GM18505 (cell line): ENCODE data around the gene RIPOR2.
A peak's percentile ranks its signal among the peaks of the same experiment; 100 is the strongest.
"Not testable (repeated sequence)": the region's sequence is repeated elsewhere in the genome, so short reads cannot be mapped to it uniquely, and the experiment has no call there.

Source experiments
- ATAC-seq: cut with Tn5 transposase; IDR thresholded peaks from one replicate; pipeline ENCODE4 v1.9.1; 2021; ENCODE audit not compliant: unreplicated experiment
- POLR2A ChIP-seq: IDR thresholded peaks from 4 replicates; pipeline ENCODE4 v1.6.1; 2011; ENCODE audit warnings: borderline replicate concordance; ENCODE audit not compliant: insufficient read depth, insufficient read length; ENCODE audit errors: extremely low read depth

Gene RIPOR2

DNA sequence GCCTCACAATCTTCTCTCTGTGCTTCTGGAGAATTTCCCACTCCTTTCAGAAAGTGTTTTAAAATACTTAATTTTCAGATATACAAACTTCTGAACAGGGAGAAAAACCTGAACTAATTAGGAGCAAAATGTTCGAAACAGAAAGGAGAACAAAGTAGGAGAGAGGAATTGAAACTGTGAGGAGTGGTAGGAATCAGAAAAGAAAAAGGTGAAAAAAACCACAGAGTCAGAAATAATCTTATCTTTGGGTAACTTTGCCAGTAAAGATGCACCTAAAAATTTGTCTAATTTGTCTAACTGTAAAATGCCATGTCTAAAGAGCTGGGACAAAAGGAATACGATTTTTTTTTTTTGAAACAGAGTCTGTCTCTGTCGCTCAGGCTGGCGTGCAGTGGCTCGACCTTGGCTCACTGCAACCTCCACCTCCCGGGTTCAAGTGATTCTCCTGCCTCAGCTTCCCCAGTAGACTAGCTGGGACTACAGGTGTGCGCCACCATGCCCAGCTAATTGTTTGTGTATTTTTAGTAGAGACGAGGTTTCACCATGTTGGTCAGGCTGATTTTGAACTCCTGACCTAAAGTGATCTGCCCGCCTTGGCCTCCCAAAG is 4.7 kb upstream of the RIPOR2 start:
- no peak for TF ChIP-seq POLR2A

DNA sequence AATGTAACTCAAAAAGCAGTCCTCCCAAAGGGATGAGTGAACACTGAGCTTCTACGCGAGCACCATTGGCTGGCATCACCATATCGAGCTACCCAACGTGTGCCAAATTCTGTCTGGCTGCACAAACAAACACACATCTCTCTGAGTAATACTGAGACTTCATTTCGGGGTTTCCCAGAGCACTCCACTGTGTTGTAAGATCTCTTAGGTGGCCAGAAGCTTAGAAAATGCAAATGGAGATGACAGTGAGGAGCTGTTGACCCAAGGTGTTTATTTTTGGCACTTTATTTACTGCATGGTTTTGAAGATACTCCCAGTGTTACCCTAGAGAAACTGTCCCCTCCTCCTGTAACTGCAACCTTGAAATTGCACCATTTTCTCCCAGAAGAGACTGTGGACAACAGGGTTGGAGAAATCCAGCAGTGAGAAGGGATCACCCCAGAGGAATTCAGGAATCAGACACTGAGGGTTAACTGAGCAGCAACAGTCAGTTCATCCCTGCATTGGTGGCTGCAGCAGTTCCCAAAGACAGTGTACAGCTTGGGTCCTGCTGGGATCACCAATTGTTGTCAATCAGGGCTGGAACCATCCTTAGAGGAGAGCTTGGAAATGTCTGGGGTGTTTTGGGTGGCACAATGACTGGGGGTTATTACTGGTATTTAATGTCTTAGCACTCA is 1.0 kb upstream of the RIPOR2 start:
- ATAC-seq, result peak; percentile 54

More for the DNA sequence above, 4.7 kb upstream of the RIPOR2 start:
- no peak for ATAC-seq

DNA sequence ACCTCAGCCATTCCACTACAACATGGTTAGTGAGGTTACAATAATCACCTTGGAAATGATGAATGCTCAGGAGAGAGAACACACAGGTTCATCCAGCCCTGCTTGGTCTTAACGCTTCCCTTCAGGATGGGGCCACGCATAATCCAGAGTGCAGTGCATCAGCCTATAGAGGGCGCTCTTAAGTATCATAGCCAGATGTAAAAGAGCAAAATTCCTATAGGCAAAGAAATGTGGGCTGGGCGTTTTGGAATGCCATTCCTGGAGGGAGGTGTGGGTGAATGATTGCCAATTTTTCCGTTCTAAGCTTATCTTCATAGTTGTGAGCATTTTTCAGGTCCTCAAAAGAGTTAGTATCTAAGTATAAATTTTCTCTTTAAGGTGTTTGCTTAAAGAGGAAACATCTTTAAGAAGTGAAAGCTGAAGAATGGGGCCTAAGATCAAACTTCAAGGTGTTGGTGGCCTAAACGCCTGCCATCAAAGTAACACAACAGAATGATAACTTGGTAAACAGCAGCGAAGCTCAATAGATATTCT is 1.8 kb downstream of the RIPOR2 start:
- ATAC-seq, result no peak
- no peak for TF ChIP-seq POLR2A

More for the DNA sequence above, 1.0 kb upstream of the RIPOR2 start:
- TF ChIP-seq POLR2A, result peak; percentile 74

DNA sequence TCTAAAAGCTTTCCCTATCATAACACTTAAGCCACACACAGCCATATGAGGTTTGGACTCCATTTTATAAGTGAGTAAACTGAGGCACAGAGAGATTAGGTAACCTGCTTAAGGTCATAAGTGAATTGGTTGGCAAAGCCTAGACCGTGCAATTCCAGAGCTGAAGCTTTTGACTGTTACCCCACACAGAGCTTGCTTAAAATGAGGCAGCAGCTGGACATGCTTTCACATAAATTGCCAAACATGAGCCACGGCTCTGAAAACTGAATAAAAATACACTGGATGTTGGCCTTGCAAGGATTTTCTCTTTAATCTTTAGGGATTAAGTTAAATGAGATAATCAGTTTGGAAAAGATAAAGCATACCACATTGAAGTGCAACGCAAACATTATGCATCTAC is 2.5 kb downstream of the RIPOR2 start:
- no peak for ATAC-seq
- TF ChIP-seq POLR2A, result no peak

DNA sequence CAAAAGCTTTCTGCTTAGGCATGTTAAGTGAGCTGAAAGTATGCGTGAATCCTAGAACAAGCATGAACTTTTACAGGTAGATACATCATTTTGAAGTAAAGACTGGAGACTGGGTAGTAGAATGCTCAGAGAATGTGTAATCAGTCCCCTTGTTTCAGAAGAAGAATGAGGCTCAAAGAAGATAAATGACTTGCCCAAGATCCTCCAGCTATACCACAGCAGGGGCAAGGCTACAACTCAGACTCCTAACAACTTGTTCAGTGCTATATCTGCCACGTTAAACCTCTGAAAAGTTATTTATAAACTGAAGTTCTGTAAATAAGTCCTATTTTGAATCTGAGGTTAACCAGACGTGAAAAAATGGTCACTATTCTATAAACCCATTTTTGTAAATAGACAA is 2.9 kb downstream of the RIPOR2 start:
- TF ChIP-seq POLR2A, result no peak
- no peak for ATAC-seq

DNA sequence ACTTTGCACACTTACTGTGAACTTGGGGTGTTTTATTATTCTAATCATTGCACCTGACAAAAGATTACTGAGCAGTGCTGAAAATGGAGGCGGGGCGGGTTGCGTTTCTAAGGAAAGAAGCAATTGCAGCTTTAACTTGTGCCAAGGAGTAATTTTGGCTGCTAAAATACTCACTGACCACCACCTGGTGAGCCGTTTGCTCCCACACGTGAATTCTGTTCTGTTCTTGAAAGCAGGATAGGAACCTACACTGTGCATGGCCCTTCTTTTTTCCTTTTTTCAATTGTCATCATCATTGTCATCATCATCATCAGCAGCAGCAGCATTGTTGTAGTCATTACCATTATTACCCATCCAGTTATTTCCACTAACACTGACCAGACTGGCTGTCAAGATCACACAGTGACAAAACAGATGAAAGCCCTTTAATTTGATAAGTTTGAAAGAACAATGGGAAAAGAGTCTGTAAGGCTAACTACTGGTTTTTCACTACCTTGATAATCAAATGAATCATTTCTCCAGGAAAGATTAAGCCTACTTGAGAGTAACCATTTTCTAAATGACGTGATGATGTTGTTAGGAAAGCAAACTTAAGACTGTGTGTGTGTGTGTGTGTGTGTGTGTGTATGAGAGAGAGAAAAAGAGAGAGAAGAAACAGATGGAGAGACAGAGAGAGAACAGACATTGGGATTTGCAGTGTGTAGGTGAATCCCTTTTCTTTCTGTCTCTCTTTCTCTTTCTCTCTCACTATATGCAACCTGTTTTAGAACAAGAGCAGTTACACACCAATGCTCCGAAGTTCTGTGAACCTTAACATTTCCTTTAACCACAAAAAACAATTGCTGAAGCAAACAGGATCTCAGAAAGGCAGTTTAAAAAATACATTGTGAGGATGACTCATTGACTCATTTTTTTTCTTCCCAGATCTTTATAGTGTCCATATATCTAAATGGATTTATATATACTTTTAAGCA is 3.8 kb downstream of the RIPOR2 start:
- no peak for TF ChIP-seq POLR2A
- ATAC-seq, result peak; percentile 25

DNA sequence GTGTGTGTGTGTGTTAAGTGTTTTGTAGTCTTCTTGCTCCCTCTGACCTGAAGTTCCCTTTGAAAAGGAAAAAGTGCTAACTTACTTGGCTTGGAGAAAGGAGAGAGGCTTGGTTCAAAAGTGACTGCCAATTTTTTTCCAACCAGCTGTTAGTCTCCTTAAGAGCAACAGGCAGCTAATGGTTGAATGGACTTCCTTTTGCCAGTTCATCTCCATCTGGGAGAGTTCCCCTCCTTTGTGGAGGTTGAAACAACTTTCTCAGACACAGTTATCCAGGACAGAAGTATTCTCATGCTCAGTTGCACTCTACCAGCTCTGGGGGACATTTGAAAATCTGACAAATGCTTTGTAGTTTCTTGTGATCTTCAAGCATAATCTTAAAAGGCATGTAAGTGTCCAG is 4.5 kb downstream of the RIPOR2 start:
- no peak for TF ChIP-seq POLR2A
- ATAC-seq, result no peak

DNA sequence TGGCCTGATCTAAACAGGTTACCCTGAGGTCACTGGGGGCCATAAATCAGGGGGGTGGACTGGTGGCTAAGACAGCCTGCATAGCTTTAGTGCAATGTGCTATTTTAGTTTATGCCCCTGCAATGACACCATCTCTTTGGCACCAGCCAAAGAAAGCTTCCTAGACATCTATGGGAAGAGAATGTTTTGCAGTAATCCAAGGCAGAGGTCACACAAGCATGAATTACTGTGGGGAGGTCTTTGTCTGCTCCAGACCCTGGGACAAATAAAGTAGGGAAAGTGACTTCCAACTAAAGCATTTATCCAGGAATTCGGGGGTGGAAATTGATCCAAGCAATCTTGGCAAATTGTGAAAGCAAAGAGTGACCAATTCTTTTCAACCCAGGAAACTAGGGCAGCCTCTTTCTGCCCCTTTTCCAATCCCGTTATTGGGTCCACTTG is 5.3 kb downstream of the RIPOR2 start:
- ATAC-seq, result no peak
- TF ChIP-seq POLR2A, result no peak

DNA sequence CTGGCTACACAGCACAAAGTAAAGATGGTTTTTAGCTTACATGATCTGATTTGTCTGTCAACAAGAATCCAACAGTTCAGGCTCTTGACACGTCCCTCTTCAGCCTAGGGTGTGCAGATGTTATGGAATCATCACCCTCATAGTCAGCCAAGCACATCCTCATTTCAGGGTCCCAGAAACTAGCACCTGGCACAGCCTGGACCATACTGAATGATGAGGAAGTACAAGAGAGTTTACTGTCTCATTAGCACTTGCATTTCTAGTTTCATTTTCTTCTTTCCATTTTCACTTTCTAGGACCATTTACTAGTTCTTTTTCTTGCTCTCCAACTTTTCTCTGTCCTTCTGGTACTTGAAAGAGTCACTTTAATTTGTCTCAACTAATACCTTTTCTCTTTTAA is 6.5 kb downstream of the RIPOR2 start:
- no peak for ATAC-seq
- no peak for TF ChIP-seq POLR2A

DNA sequence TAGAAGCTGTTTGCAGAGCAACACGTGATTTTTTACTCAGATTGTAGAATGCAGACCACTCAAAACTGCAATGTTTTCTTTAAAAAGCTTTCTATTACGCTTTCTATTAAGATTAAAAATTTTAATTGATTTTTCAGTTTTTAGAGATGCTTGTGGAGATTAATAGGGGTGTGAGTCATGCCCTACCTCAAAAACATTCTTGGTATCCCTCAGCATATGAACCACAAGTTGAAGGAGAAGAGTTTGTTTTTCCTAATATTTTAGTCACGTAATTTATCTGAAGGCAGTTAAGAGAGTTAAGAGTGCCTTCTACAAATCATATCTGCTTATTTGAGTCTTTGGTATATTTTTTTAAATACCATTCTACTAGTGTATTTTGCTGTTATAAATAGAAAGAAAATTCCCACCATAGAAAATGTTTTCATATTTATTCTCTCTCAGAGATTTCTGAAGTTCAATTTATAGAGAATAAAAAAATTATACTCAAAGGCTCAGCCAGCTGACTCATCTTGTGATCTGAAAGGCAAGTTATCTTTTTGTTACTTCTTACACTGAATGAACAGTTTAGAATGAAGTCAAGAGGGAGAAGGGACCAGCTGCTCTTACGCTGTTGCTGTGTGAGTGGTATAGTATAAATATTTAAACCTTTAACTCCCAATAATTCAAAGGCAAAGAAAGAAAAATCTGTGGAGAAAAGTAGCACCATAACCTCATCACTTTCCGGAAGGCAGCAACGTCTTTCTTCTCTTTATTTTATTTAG is 7.6 kb downstream of the RIPOR2 start:
- no peak for ATAC-seq
- TF ChIP-seq POLR2A, result no peak

DNA sequence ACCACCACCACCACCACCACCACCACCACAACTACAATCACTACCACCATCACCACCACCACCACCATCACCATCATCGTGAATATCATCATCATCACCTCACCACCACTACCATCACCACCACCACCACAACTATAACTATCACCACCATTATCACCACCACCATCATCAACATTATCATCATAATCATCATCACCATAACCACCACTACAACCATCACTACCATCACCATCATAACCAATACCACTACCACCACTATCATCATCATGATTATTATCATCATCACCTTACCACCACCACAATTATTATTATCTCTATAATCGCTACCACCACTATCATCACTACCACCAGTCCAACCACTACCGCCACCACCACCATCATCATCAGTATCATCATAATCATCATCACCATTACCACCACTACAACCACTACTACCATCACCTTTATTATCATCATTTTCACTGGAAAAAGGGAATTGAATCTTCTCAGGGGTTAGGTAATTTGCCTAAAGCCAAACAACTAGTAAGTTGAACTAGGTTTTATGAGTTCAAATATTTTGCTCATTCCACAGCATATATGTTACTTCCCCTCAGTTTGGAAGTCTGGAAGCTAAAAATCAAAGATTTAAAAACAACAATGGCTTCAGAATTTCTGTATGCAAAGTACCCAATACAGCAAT is 8.3 kb downstream of the RIPOR2 start:
- no peak for TF ChIP-seq POLR2A
- ATAC-seq, result no peak

DNA sequence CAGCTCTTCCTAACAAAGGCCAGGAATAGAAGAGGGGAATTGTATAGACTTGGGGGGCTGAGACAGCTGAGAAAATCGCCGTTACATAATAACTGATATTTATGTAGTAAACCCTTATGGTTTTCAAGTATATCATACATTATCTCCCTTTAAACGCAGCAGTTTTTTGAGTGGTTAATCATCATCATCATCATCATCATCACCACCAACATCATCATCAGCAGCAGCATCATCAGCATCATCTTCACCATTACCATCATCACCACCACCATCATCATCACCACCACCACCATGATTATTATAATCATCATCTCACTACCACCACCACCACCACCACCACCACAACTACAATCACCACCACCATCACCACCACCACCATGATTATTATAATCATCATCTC is 9.1 kb downstream of the RIPOR2 start:
- ATAC-seq, result not testable (repeated sequence)
